ENCODE results near the gene BIVM.
A peak's percentile ranks its signal among the peaks of the same experiment; 100 is the strongest.
"Not testable (repeated sequence)": the region's sequence is repeated elsewhere in the genome, so short reads cannot be mapped to it uniquely, and the experiment has no call there.

Gene BIVM

DNA sequence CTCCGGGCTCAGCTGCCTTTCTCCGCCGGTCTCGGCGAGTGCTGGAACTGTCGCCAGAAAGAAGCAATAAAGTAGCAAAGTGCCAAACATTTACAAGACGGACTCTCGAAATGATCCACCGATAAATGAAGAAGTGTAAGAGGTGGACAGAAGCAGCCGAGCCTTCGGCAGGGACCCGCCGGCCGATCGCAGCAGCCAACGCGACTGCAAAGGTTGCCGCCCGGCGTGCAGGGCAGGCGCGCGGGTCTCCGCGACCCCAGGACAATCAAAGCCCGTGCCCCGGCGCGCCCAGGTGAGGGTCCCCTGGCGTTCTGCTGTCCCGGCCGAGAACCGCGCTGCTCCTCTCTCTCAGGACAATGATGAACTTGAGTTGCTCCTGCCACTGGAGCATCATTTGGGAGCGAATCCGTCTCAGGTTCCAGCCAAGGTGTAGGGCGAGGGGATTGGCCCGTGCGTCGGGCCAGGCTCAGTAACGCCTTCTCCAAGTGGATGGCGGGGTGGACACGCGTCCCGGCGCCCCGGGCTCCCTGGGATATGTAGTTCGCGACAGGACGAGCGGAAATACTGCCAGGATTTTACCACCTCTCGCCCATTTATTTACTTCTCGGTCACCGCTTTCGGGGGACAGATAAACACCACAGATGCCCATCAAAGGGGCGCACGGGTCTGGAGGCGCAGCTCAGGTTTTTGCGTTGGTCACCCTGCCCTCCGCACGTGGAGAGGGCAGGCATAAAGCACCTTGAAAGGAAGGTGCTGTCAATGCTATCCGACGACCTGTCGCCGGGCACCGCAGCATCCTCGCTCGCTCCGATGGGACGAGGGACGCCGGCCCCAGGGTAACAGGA is at the start of gene BIVM, which contains the start of gene POGLUT2:
Gene BIVM, plus strand, starts transcription at position 539 of the 845 bp plus-strand sequence. CDS start 8,149 bp downstream, outside the sequence.
Gene POGLUT2, minus strand, starts transcription at position 396 of the 845 bp plus-strand sequence. Its CDS starts 306 bp downstream, at position 90.
- DNase-seq, result peak; percentile 84

GRCh38 chr13:102751886-102752285 is 47.0 kb upstream of the BIVM start:
- no peak for DNase-seq

- no peak for DNase-seq
These were observed 41.9 kb upstream of the BIVM start for GRCh38 chr13:102757006-102757405.

DNA sequence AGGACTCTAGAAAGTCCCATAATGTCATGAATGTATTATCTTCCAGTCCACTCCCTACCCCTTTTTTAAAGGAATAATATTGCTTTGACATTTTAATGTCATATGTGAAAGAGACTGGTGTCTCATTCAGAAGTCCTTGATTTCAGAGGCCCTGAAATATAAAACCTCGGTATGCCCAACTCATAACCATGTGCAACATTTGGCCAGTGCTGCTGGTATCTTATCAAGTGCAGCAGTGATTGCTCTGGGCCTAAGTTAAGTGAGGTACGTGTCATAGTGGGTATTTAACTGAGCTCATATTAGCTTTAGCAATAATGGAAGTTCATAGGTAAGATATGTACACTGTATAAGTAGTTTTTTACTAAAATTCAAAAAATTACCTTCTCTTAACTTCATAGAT is 40.1 kb upstream of the BIVM start:
- DNase-seq, result no peak

- DNase-seq, result no peak
These were observed 37.8 kb upstream of the BIVM start for GRCh38 chr13:102761071-102761470.

- DNase-seq, result no peak
These were observed 35.2 kb upstream of the BIVM start for GRCh38 chr13:102763741-102764140.

- DNase-seq, result no peak
These were observed 30.0 kb upstream of the BIVM start for GRCh38 chr13:102768909-102769308.

GRCh38 chr13:102769679-102770078 is 29.2 kb upstream of the BIVM start:
- no peak for DNase-seq

GRCh38 chr13:102770435-102770834 is 28.5 kb upstream of the BIVM start:
- no peak for DNase-seq

DNA sequence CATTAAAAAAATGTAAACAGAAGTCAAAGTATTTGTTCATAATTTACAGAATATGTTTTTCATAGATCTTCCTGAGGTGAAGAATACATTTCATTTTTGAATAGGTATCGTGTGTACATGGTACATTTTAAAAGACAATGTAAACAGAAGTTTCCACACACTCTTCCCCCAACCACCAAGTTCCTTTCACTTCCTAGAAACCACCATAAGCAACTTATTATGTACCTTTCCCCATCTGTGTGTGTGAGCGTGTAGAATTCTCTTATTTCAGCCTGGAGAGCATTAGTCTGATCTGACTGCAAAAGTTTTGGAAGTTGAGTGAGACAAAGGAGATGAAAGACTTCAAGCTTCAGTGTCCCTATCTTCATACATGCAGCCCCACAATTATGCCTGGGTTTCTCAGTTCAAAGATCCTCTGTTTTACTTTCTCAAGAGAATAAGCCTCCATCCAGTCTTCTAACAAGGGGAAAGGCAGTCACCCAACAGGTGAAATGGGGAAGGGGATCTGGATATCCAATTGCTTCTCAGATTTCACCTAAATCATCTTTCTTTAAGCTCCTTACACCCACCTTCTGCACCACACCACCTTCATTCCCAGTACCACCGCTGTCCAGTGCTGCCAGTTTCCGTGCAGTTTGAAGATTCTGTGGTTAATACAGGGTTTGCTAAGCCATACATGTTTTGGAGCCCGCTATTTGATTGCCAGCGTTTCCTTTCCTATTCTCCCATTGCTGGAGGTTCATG is 27.4 kb upstream of the BIVM start:
- peak; percentile 20 for DNase-seq

GRCh38 chr13:102772042-102772425 is 26.9 kb upstream of the BIVM start:
- DNase-seq, result no peak

- peak; percentile 96 for DNase-seq
These were observed 25.3 kb upstream of the BIVM start, which contains the start of gene TEX30 for GRCh38 chr13:102773441-102774213. TEX30 (minus strand) TSS chr13:102773786; CDS start chr13:102770026, 3,760 bp downstream.

DNA sequence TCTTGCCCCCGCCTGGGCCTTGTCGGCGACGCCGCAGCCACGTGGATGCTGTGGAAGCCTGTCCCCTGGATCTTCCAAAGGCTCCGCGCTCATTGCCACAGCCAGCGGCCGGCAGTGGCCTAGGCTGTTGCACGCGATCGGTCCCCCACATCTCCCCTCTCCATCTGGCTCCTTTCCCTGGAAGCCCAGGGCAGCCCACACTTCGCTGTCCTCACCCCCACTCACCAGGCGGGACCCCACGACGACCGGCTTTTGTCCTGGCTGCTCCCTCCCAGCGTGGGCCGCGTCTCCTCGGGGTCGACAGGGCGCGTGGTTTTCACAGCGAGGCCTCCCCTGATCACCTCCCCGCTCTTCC is 24.7 kb upstream of the BIVM start:
- DNase-seq, result no peak

- DNase-seq, result no peak
These were observed 24.1 kb upstream of the BIVM start for GRCh38 chr13:102774591-102775520.

- no peak for DNase-seq
These were observed 22.6 kb upstream of the BIVM start for GRCh38 chr13:102776271-102776670.

GRCh38 chr13:102777736-102778135 is 21.2 kb upstream of the BIVM start:
- no peak for DNase-seq

DNA sequence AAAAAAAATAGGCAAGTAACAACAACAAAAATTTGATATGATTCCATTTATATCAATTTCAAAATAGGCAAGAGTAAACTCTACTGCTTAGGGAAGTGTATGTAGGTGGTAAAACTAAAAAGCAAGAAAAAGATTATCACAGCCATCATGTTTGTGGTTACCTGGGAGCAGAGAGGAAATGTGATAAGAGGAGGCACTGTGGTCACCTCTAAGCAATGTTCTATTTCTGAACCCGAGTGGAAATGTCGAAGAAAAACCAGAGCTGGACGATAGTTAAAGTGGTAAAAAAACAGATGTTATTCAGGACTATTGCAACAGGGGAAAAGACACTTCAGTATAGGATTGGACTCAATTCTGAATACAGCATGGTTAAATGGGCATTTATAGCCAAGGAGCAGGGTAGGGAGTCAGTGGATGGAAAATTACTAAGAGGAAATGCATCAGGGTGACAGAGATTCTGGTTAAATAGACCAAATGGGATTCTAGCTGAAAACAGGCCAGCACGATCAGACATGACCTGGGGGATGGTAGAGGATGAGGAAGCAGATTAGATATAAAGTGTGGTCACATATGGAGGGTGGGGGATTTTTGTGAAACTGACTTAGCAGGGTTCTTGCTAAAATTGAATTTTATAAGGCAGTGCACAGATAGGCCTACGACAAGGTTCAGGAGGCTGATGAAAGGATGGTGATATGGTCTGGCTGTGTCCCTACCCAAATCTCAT is 19.3 kb upstream of the BIVM start:
- DNase-seq, result peak; percentile 80

GRCh38 chr13:102780656-102781055 is 18.3 kb upstream of the BIVM start:
- DNase-seq, result not testable (repeated sequence)

DNA sequence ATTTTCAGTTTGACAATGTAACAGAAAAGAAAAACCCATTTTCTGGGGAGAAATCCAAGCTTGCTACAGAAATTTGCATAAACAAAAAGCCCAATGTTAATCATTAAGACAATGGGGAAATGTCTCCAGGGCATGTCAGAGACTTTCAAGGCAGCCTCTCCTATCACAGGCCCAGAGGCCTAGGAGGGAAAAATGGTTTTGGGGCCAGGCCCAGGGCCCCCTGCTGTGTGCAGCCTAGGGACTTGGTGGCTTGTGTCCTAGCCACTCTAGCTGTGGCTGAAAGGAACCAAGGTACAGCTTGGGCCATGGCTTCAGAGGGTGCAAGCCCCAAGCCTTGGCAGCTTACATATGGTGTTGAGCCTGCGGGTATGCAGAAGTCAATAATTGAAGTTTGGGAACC is 17.3 kb upstream of the BIVM start:
- no peak for DNase-seq

GRCh38 chr13:102784483-102784882 is 14.4 kb upstream of the BIVM start:
- DNase-seq, result no peak

GRCh38 chr13:102788683-102789082 is 10.2 kb upstream of the BIVM start:
- no peak for DNase-seq

Measured in GDM1 (cell line).